ENCODE results near the gene MAGEB3.

Gene MAGEB3

DNA sequence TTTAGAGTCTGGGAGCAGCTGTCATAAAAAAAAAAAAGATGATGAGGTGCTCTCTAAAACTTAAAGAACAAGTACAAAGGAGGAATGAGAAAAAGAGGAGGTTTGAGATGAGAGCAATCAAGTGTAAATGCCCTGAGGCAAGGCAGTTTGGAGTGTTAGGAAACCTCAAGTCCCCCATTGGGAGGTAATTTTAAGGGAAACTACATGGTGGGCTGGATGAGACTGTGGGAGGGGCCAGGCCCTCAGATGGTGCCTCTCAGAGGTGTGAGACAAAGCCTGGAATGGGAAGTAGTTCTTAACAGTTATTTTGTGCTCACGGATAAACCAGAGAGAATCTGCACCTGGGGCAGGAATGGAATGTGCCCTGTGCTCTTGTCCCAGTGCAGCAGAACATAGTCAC lies 1.9 kb upstream of the MAGEB3 start:
- no peaks in the 10 kb centered on the region for H3K36me3 ChIP-seq (ENCODE audit: control insufficient read depth in 1 of 2, insufficient read depth in 2 of 2, low read length in 2 of 2)
- no peak overlapping the region for H3K4me3 ChIP-seq (ENCODE audit: low read depth in 1 of 2, low read length in 2 of 2)
- H3K27ac ChIP-seq (ENCODE audit: low read length): no peak overlapping the region
- no peaks in the 10 kb centered on the region for H3K9me3 ChIP-seq (ENCODE audit: control insufficient read depth in 1 of 2, low read length in 2 of 2)
- no peaks in the 10 kb centered on the region for H3K4me1 ChIP-seq (ENCODE audit: control insufficient read depth in 1 of 2, insufficient read depth in 2 of 2, low read length in 2 of 2)
- H3K27me3 ChIP-seq (ENCODE audit: low read depth, low read length): no peaks in the 10 kb centered on the region

DNA sequence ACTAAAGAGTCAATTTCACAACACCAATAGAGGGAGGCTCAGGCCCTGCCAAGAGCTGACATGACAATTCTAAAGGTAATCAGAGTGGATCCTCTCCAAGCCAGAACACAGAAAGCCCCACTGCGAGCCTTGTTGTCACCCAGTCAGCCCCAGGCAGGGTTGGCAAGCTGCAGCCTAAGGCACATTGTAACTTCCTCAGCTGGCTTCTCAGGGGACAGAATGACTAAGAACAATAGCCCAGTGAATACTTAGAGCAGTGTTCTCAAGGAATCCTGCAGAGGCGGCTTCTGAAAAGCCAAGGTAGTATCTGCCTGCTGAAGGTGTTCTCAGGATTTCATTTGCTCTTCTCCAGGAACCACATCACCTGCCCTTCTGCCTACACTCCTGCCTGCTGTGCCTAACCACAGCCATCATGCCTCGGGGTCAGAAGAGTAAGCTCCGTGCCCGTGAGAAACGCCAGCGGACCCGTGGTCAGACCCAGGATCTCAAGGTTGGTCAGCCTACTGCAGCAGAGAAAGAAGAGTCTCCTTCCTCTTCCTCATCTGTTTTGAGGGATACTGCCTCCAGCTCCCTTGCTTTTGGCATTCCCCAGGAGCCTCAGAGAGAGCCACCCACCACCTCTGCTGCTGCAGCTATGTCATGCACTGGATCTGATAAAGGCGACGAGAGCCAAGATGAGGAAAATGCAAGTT lies 11.4 kb downstream of the MAGEB3 start, which contains the start of gene MAGEB4:
Gene MAGEB4, plus strand, starts transcription at position 277 of the 692 bp plus-strand sequence. Its CDS starts 136 bp downstream, at position 413.
- Histone ChIP-seq H3K27ac (ENCODE audit: low read length) (no peak within 1 kb of the TSS), H3K9me3 (ENCODE audit: control insufficient read depth in 1 of 2, low read length in 2 of 2) (no peaks in the 10 kb centered on the region), H3K4me1 (ENCODE audit: control insufficient read depth in 1 of 2, insufficient read depth in 2 of 2, low read length in 2 of 2) (no peaks in the 10 kb centered on the region), H3K27me3 (ENCODE audit: low read depth, low read length) (no peaks in the 10 kb centered on the region), H3K36me3 (ENCODE audit: control insufficient read depth in 1 of 2, insufficient read depth in 2 of 2, low read length in 2 of 2) (no peaks in the 10 kb centered on the region), H3K4me3 (ENCODE audit: low read depth in 1 of 2, low read length in 2 of 2) (no peak within 1 kb of the TSS)

DNA sequence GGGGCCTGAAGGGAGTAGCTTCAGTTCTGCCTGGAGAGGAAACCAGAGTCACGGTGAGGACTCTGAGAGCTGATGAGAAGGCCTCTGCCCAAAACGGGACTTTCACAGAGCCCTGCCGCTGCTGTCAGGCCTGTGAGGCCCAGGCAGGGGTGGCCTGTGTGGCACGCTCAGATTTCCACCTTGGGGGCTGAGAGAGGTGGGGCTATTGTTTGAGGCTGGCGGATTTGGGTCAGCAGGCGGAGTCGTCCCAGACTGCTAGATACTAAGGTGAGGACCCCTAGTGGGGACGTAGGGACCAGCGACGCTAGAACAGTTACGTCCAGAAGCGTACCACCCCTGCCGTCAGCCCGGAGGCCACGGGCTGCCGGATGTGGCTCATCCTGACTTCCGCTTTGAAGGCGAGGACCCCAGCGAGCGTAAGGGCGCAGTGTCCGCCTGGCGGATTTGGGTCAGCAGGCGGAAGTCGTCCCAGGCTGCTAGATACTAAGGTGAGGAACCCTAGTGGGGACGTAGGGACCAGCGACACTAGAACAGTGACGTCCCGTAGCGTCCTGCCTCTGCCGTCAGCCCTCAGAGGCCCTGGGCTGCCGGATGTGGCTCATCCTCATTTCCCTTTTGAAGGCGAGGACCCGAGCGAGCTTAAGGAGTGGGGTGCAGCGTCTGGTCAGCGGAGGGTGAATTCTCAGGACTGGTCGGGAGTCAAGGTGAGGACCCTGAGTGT lies 16.5 kb downstream of the MAGEB3 start, which contains the start of gene MAGEB1:
Gene MAGEB1, plus strand, starts transcription at position 378 of the 721 bp plus-strand sequence. CDS start 3,348 bp downstream, outside the sequence.
- Histone ChIP-seq H3K27me3 (ENCODE audit: low read depth, low read length) (no peaks in the 10 kb centered on the region), H3K9me3 (ENCODE audit: control insufficient read depth in 1 of 2, low read length in 2 of 2) (no peaks in the 10 kb centered on the region), H3K27ac (ENCODE audit: low read length) (no peak within 1 kb of the TSS), H3K36me3 (ENCODE audit: control insufficient read depth in 1 of 2, insufficient read depth in 2 of 2, low read length in 2 of 2) (no peaks in the 10 kb centered on the region), H3K4me1 (ENCODE audit: control insufficient read depth in 1 of 2, insufficient read depth in 2 of 2, low read length in 2 of 2) (no peaks in the 10 kb centered on the region), H3K4me3 (ENCODE audit: low read depth in 1 of 2, low read length in 2 of 2) (no peak within 1 kb of the TSS)

DNA sequence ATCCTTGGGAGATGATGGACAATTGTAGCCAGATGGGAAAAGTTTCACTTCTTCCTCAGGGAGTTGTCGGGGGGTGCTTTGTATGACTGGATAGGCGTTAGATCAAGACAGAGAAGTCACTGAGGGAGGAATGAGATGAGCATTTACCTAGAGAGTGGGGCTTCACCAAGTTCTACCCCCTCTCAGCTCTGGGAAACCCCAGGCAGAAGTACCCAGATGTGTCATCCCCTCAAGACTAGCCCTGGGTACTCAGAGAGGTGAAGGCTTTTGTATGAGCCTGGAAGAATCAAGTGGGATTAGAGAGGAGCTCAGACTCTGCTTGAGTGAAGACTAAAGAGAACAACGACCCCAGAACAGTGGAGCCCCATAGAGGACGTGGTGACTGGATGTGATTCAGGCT lies 18.4 kb downstream of the MAGEB3 start:
- H3K9me3 ChIP-seq (ENCODE audit: control insufficient read depth in 1 of 2, low read length in 2 of 2): no peaks in the 10 kb centered on the region
- no peak overlapping the region for H3K4me3 ChIP-seq (ENCODE audit: low read depth in 1 of 2, low read length in 2 of 2)
- no peaks in the 10 kb centered on the region for H3K4me1 ChIP-seq (ENCODE audit: control insufficient read depth in 1 of 2, insufficient read depth in 2 of 2, low read length in 2 of 2)
- H3K27ac ChIP-seq (ENCODE audit: low read length): no peak overlapping the region
- no peaks in the 10 kb centered on the region for H3K27me3 ChIP-seq (ENCODE audit: low read depth, low read length)
- no peaks in the 10 kb centered on the region for H3K36me3 ChIP-seq (ENCODE audit: control insufficient read depth in 1 of 2, insufficient read depth in 2 of 2, low read length in 2 of 2)

DNA sequence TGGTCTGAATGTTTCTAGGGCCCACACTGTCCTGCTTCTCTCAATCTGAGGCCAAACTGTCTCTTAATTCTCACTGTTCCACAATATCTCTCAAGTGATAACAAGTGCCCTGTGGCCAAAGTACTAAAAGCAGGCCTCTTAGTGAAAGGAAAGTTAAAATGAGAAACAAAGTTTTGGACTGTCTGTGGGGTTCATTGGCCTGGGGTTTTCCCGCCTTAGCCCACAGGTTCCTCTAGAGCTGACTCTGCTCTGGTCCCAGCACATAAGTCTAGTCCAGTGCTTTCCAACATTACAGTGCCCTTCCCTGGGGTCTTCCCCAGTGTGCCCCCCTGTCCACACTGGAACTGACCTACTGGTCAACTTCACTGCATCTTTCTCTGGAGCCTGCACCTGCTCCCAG lies 22.8 kb downstream of the MAGEB3 start:
- H3K27me3 ChIP-seq (ENCODE audit: low read depth, low read length): no peaks in the 10 kb centered on the region
- H3K27ac ChIP-seq (ENCODE audit: low read length): no peak overlapping the region
- H3K4me3 ChIP-seq (ENCODE audit: low read depth in 1 of 2, low read length in 2 of 2): no peak overlapping the region
- no peaks in the 10 kb centered on the region for H3K36me3 ChIP-seq (ENCODE audit: control insufficient read depth in 1 of 2, insufficient read depth in 2 of 2, low read length in 2 of 2)
- H3K9me3 ChIP-seq (ENCODE audit: control insufficient read depth in 1 of 2, low read length in 2 of 2): no peaks in the 10 kb centered on the region
- H3K4me1 ChIP-seq (ENCODE audit: control insufficient read depth in 1 of 2, insufficient read depth in 2 of 2, low read length in 2 of 2): no peaks in the 10 kb centered on the region

DNA sequence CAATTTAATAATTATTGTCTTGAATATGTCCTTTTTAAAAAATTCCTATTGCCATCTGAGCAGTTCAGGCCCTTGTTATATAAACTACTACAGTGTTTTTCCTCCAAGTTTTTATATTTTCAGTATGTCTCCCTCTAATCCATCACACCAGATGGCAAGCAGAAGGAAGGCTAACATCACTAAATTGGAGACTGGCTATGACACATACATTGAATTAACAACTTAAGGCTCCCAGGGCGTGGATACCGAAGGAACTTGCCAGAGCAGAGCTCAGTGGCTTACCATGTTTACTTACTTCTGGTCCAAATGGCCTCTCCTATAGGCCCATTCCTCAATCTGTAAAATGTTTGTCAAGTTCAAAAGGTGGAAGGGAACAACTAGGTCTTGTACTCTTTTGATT lies 29.5 kb downstream of the MAGEB3 start:
- Histone ChIP-seq H3K4me1 (ENCODE audit: control insufficient read depth in 1 of 2, insufficient read depth in 2 of 2, low read length in 2 of 2) (no peaks in the 10 kb centered on the region), H3K27me3 (ENCODE audit: low read depth, low read length) (no peaks in the 10 kb centered on the region), H3K9me3 (ENCODE audit: control insufficient read depth in 1 of 2, low read length in 2 of 2) (no peaks in the 10 kb centered on the region), H3K4me3 (ENCODE audit: low read depth in 1 of 2, low read length in 2 of 2) (no peak overlapping the region), H3K36me3 (ENCODE audit: control insufficient read depth in 1 of 2, insufficient read depth in 2 of 2, low read length in 2 of 2) (no peaks in the 10 kb centered on the region), H3K27ac (ENCODE audit: low read length) (no peak overlapping the region)

DNA sequence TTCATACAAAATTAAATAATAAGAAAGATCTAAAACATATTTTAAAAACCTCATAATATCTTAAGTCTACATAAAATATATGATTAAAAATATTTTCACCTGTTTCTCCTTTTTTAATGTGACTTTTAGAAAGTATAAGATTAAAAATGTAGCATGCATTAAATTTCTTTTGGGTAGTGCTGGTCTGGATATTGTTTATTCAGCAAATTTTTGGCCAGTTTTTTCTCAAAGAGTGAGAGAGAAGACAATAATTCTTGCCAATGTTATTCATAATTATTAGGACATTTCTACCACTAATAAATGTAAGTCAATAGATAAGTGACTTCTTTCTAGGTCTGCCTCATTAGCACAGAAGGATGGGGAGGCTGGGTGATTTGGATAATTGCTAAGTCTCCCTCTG lies 30.6 kb downstream of the MAGEB3 start:
- Histone ChIP-seq H3K4me1 (ENCODE audit: control insufficient read depth in 1 of 2, insufficient read depth in 2 of 2, low read length in 2 of 2) (no peaks in the 10 kb centered on the region), H3K36me3 (ENCODE audit: control insufficient read depth in 1 of 2, insufficient read depth in 2 of 2, low read length in 2 of 2) (no peaks in the 10 kb centered on the region), H3K9me3 (ENCODE audit: control insufficient read depth in 1 of 2, low read length in 2 of 2) (no peaks in the 10 kb centered on the region), H3K27me3 (ENCODE audit: low read depth, low read length) (no peaks in the 10 kb centered on the region), H3K27ac (ENCODE audit: low read length) (no peak overlapping the region), H3K4me3 (ENCODE audit: low read depth in 1 of 2, low read length in 2 of 2) (no peak overlapping the region)

DNA sequence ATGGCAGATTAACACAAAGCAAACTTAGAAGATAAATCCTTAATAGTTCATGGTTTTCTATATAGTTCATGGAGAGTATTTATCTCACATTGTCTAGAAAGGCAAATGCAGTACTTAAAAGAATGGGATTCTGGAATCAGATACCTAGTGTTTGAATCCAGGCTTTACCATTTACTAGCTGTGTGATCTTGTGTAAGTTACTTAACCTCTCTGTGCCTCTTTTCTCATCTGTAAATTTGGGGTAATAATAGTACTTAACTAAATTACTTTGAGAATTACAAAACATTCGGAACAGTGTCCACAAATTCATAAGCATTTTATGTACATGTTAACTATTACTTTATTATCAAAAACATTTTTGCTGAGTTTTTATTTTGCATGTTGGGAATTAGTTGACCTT lies 32.3 kb downstream of the MAGEB3 start:
- Histone ChIP-seq H3K4me1 (ENCODE audit: control insufficient read depth in 1 of 2, insufficient read depth in 2 of 2, low read length in 2 of 2) (no peaks in the 10 kb centered on the region), H3K36me3 (ENCODE audit: control insufficient read depth in 1 of 2, insufficient read depth in 2 of 2, low read length in 2 of 2) (no peaks in the 10 kb centered on the region), H3K27ac (ENCODE audit: low read length) (no peak overlapping the region), H3K4me3 (ENCODE audit: low read depth in 1 of 2, low read length in 2 of 2) (no peak overlapping the region), H3K27me3 (ENCODE audit: low read depth, low read length) (no peaks in the 10 kb centered on the region), H3K9me3 (ENCODE audit: control insufficient read depth in 1 of 2, low read length in 2 of 2) (no peaks in the 10 kb centered on the region)

DNA sequence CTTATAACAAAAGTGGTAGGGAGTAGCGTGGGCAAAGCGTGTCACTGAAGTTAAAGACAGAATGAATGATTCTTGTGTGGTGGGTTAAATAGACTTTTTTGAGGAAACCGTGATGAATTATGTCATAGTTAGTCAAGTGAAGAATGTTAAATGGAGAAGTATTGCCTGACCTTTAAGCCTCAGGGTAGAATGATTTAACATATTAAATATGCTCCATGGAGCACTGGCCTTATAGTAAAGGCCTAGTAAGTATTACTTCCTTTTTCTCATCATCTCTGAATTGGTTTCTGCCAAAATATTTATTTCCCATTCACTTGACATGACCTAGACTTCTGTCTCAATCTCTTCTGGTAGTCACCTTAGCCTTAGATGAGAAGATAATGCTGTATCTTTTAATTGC lies 40.2 kb downstream of the MAGEB3 start:
- H3K27me3 ChIP-seq (ENCODE audit: low read depth, low read length): no peaks in the 10 kb centered on the region
- no peak overlapping the region for H3K4me3 ChIP-seq (ENCODE audit: low read depth in 1 of 2, low read length in 2 of 2)
- H3K4me1 ChIP-seq (ENCODE audit: control insufficient read depth in 1 of 2, insufficient read depth in 2 of 2, low read length in 2 of 2): no peaks in the 10 kb centered on the region
- no peak overlapping the region for H3K27ac ChIP-seq (ENCODE audit: low read length)
- no peaks in the 10 kb centered on the region for H3K9me3 ChIP-seq (ENCODE audit: control insufficient read depth in 1 of 2, low read length in 2 of 2)
- no peaks in the 10 kb centered on the region for H3K36me3 ChIP-seq (ENCODE audit: control insufficient read depth in 1 of 2, insufficient read depth in 2 of 2, low read length in 2 of 2)

DNA sequence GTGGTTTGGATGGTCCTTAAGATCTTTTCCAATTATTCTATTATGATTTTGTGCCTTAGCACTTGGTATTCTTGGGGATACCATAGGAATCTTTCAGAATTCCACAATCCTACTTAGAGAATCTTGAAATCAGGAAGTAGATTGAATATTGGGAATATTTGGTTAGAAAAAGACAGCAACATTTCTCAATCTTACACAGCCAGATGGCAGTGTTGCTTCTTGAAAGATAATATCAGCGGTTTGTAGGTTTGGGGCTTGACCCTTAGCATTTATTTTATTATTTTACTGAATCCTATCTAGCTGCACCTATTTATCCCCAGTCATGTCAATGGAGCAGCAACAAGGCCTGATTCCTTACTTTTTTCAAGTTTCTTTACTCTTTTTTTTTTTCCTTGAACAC lies 45.0 kb downstream of the MAGEB3 start:
- Histone ChIP-seq H3K9me3 (ENCODE audit: control insufficient read depth in 1 of 2, low read length in 2 of 2) (no peaks in the 10 kb centered on the region), H3K4me3 (ENCODE audit: low read depth in 1 of 2, low read length in 2 of 2) (no peak overlapping the region), H3K36me3 (ENCODE audit: control insufficient read depth in 1 of 2, insufficient read depth in 2 of 2, low read length in 2 of 2) (no peaks in the 10 kb centered on the region), H3K4me1 (ENCODE audit: control insufficient read depth in 1 of 2, insufficient read depth in 2 of 2, low read length in 2 of 2) (no peaks in the 10 kb centered on the region), H3K27me3 (ENCODE audit: low read depth, low read length) (no peaks in the 10 kb centered on the region), H3K27ac (ENCODE audit: low read length) (no peak overlapping the region)

DNA sequence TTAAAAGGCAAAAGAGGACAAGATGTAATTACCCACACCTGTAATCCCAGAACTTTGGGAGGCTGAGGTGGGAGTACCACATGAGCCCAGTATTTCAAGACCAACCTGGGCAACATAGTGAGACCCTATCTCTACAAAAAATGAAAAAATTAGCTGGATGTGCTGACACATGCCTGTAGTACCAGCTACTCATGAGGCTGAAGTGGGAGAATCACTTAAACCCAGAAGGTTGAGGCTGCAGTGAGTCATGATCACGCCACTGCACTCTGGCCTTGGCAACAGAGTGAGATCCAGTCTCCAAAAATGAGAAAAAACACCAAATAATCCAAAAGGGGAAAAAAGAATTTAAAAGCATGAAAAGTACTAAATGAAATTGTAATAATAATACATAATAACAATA lies 47.9 kb downstream of the MAGEB3 start:
- Histone ChIP-seq H3K4me3 (ENCODE audit: low read depth in 1 of 2, low read length in 2 of 2) (no peak overlapping the region), H3K36me3 (ENCODE audit: control insufficient read depth in 1 of 2, insufficient read depth in 2 of 2, low read length in 2 of 2) (no peaks in the 10 kb centered on the region), H3K4me1 (ENCODE audit: control insufficient read depth in 1 of 2, insufficient read depth in 2 of 2, low read length in 2 of 2) (no peaks in the 10 kb centered on the region), H3K9me3 (ENCODE audit: control insufficient read depth in 1 of 2, low read length in 2 of 2) (no peaks in the 10 kb centered on the region), H3K27me3 (ENCODE audit: low read depth, low read length) (no peaks in the 10 kb centered on the region), H3K27ac (ENCODE audit: low read length) (no peak overlapping the region)

Measured in muscle layer of duodenum (tissue), 2 donors.